Liver (tissue), 9 donors: ENCODE measurements around the gene GFM1. TPM values are rescaled to one million over a fixed set of nuclear protein-coding genes. Genes with fewer than 3 reads are reported as not detected.

ENCODE experiments used
- DNase-seq: peaks from one replicate; pipeline ENCODE4 v3.0.0-alpha.2; 2017; ENCODE audit warnings: low spot score
- H3K27ac ChIP-seq, 2 donors: one replicate each; pipeline ENCODE4 v1.7.0; 2013; ENCODE audit warnings: inconsistent platforms in 2 of 2, low read length in 2 of 2, control low read depth in 1 of 2, low read depth in 1 of 2, mild to moderate bottlenecking in 1 of 2
- H3K27me3 ChIP-seq, 4 donors: one replicate each; pipeline versions ENCODE4 v1.6.1 to v1.7.0; 2013; ENCODE audit warnings: low read length in 3 of 4, inconsistent platforms in 1 of 4, mild to moderate bottlenecking in 1 of 4, moderate library complexity in 1 of 4; ENCODE audit not compliant: control insufficient read depth in 4 of 4, insufficient read depth in 4 of 4
- H3K36me3 ChIP-seq, 4 donors: one replicate each; pipeline versions ENCODE4 v1.6.1 to v1.7.0; 2013; ENCODE audit warnings: low read length in 3 of 4, mild to moderate bottlenecking in 3 of 4, low read depth in 1 of 4, moderate library complexity in 1 of 4; ENCODE audit not compliant: control insufficient read depth in 4 of 4, insufficient read depth in 3 of 4
- H3K4me1 ChIP-seq, 4 donors: one replicate each; pipeline versions ENCODE4 v1.6.1 to v1.7.0; 2013; ENCODE audit warnings: low read length in 3 of 4, mild to moderate bottlenecking in 3 of 4, moderate library complexity in 1 of 4; ENCODE audit not compliant: control insufficient read depth in 4 of 4, insufficient read depth in 4 of 4
- H3K4me3 ChIP-seq, 3 donors: one replicate each; pipeline versions ENCODE4 v1.6.1 to v1.7.0; 2013; ENCODE audit warnings: low read length in 3 of 3, control low read depth in 1 of 3, low read depth in 1 of 3, mild to moderate bottlenecking in 1 of 3
- H3K9ac ChIP-seq, 2 donors: one replicate each; pipeline ENCODE4 v1.7.0; 2013; ENCODE audit warnings: low read length in 2 of 2, mild to moderate bottlenecking in 2 of 2, moderate library complexity in 2 of 2, control low read depth in 1 of 2, low read depth in 1 of 2
- H3K9me3 ChIP-seq, 4 donors: one replicate each; pipeline versions ENCODE4 v1.6.1 to v1.7.0; 2013; ENCODE audit warnings: low read length in 3 of 4; ENCODE audit not compliant: control insufficient read depth in 4 of 4
- ATF3 ChIP-seq: IDR thresholded peaks from 2 replicates; pipeline ENCODE4 v1.6.1; 2016; ENCODE audit warnings: antibody characterized with exemption
- CTCF ChIP-seq: fragments of 150-350 bp; IDR thresholded peaks from 2 replicates; pipeline ENCODE4 v1.5.1; 2017; ENCODE audit warnings: improper control_type of control experiment, low read depth, low read length; ENCODE audit not compliant: missing input control
- EGR1 ChIP-seq, 2 donors: IDR thresholded peaks; 2 replicates each; pipeline ENCODE4 v1.6.1; 2016 to 2018; ENCODE audit warnings: antibody characterized with exemption in 2 of 2, low read depth in 2 of 2
- FOXA1 ChIP-seq: IDR thresholded peaks from 2 replicates; pipeline ENCODE4 v1.6.1; 2016; ENCODE audit warnings: antibody characterized with exemption
- GABPA ChIP-seq, 2 donors: IDR thresholded peaks in 1 of 2; conservative IDR thresholded peaks in 1 of 2; 2 replicates each; pipeline ENCODE4 v1.6.1; 2016; ENCODE audit warnings: antibody characterized with exemption in 2 of 2, mild to moderate bottlenecking in 1 of 2, moderate library complexity in 1 of 2
- HNF4A ChIP-seq, 2 donors: conservative IDR thresholded peaks; 2 replicates each; pipeline ENCODE4 v1.6.1; 2016; ENCODE audit warnings: antibody characterized with exemption in 2 of 2, mild to moderate bottlenecking in 2 of 2
- HNF4G ChIP-seq: IDR thresholded peaks from 2 replicates; pipeline ENCODE4 v1.6.1; 2016; ENCODE audit warnings: antibody characterized with exemption
- JUND ChIP-seq, 2 donors: IDR thresholded peaks; 2 replicates each; pipeline ENCODE4 v1.6.1; 2016; ENCODE audit warnings: antibody characterized with exemption in 2 of 2
- MAX ChIP-seq: IDR thresholded peaks from 2 replicates; pipeline ENCODE4 v1.6.1; 2016; ENCODE audit warnings: antibody characterized with exemption
- NR2F2 ChIP-seq: IDR thresholded peaks from 2 replicates; pipeline ENCODE4 v1.6.1; 2016; ENCODE audit warnings: antibody characterized with exemption
- RAD21 ChIP-seq, 2 donors: IDR thresholded peaks; 2 replicates each; pipeline ENCODE4 v1.6.1; 2016; ENCODE audit warnings: antibody characterized with exemption in 2 of 2, mild to moderate bottlenecking in 2 of 2
- REST ChIP-seq: IDR thresholded peaks from 2 replicates; pipeline ENCODE4 v1.6.1; 2016; ENCODE audit warnings: antibody characterized with exemption, mild to moderate bottlenecking
- SP1 ChIP-seq: IDR thresholded peaks from 2 replicates; pipeline ENCODE4 v1.6.1; 2018; ENCODE audit warnings: antibody characterized with exemption, mild to moderate bottlenecking
- TAF1 ChIP-seq: conservative IDR thresholded peaks from 2 replicates; pipeline ENCODE4 v1.6.1; 2016; ENCODE audit warnings: antibody characterized with exemption, mild to moderate bottlenecking
- YY1 ChIP-seq: IDR thresholded peaks from 2 replicates; pipeline ENCODE4 v1.6.1; 2016; ENCODE audit warnings: antibody characterized with exemption, mild to moderate bottlenecking
- WGBS: extraction: QIAGEN DNeasy Blood & Tissue Kit; methylation state at CpG from one replicate; pipeline ENCODE4 v1.1.7; 2013; 5-methylcytosine and 5-hydroxymethylcytosine counted together
- polyA plus RNA-seq, 2 donors: library from polyadenylated mRNA; stranded (reverse) in 1 of 2; unstranded in 1 of 2; fragments of 200-250 nt in 1 of 2; fragments of >200 nt in 1 of 2; fragmentation: Nextera tagmentation in 1 of 2; extraction: Ambion mirVana in 1 of 2; gene quantifications; one replicate each; pipeline versions ENCODE4 v1.2.1 to v1.2.3, GENCODE V29; 2013 to 2015
- total RNA-seq, 2 donors: library from RNA; depleted of rRNA; stranded (reverse); fragments of >200 nt; gene quantifications; one replicate each; pipeline ENCODE4 v1.2.3, GENCODE V29; 2014
- donor health status: healthy.
- donor health status: healthy.
- donor health status: healthy.
- donor health status: healthy.
- donor health status: healthy.

The GFM1 gene
- total and polyA plus RNA-seq, 4 donors, result 33.8 to 73.2 (median 35.8) TPM

GRCh38 chr3:158731938-158732855, 87.9 kb downstream of the GFM1 start, which contains the start of gene RARRES1:
TSS of gene RARRES1 (minus strand) at chr3:158732457. CDS start at chr3:158732415, 42 bp downstream.
- 2% methylated on average over 101 of the region's 101 CpGs for WGBS
- peak within 1 kb of the TSS; percentile 50 to 81 (median 54) for H3K4me3 ChIP-seq

GRCh38 chr3:158732856-158733200, 88.5 kb downstream of the GFM1 start:
- DNase-seq, result no peak
- Histone ChIP-seq H3K9ac (no peak overlapping the region), H3K4me3 (peak overlapping the region in 2 of 3 donors; percentile 54 to 81), H3K27ac (peak overlapping the region in 1 of 2 donors; percentile 48), H3K36me3 (no peaks in the 10 kb centered on the region), H3K27me3 (no peaks in the 10 kb centered on the region), H3K9me3 (peaks cover 0 to 8% (median 3%) of the 10 kb centered on the region in 4 donors), H3K4me1 (peaks cover 4 to 24% (median 13%) of the 10 kb centered on the region in 4 donors)
- TF ChIP-seq GABPA (IDR thresholded peaks at IDR 0.05 in 1 of 2, conservative IDR thresholded peaks at IDR 0.05 in 1 of 2) (no peak), EGR1 (IDR thresholded peaks at IDR 0.05; ENCODE audit: low read depth in 2 of 2) (no peak), YY1 (no peak), FOXA1 (no peak), ATF3 (no peak), MAX (no peak), CTCF (no peak), RAD21 (IDR thresholded peaks at IDR 0.05) (no peak), SP1 (no peak), JUND (IDR thresholded peaks at IDR 0.05) (no peak), HNF4A (conservative IDR thresholded peaks at IDR 0.05) (no peak), HNF4G (no peak), TAF1 (no peak), NR2F2 (no peak)
- 53% methylated on average over 15 of the region's 15 CpGs for WGBS

More at GRCh38 chr3:158731938-158732855, 87.9 kb downstream of the GFM1 start, which contains the start of gene RARRES1:
- Histone ChIP-seq H3K9ac (no peak within 1 kb of the TSS), H3K27ac (peak within 1 kb of the TSS; percentile 48 to 51), H3K27me3 (no peaks in the 10 kb centered on the region), H3K36me3 (no peaks in the 10 kb centered on the region), H3K4me1 (peaks cover 4 to 28% (median 15%) of the 10 kb centered on the region in 4 donors), H3K9me3 (peaks cover 0 to 8% (median 3%) of the 10 kb centered on the region in 4 donors)
- no peak for TF ChIP-seq REST
- peak in 1 of 2 donors; percentile 45 for TF ChIP-seq GABPA (IDR thresholded peaks at IDR 0.05 in 1 of 2, conservative IDR thresholded peaks at IDR 0.05 in 1 of 2)
- DNase-seq, result peak; percentile 72
